PC-3 (cell line): ENCODE results near the gene IQCE.

Experiments used
- CTCF ChIP-seq: fragments of 300-600 bp; sonication (generic); conservative IDR thresholded peaks from 2 replicates; pipeline ENCODE4 v1.5.1; 2017; ENCODE audit warnings: antibody characterized with exemption, low read depth, mild to moderate bottlenecking, low read length
- EZH2 ChIP-seq: fragments of 300-600 bp; sonication (generic); IDR thresholded peaks from one replicate; pipeline ENCODE4 v1.6.1; 2017; ENCODE audit warnings: antibody characterized with exemption, mild to moderate bottlenecking, low read length; ENCODE audit not compliant: unreplicated experiment

GRCh38 chr7:2617325-2617905, 58.6 kb downstream of the IQCE start:
- no peak for TF ChIP-seq CTCF
- TF ChIP-seq EZH2, result no peak
